Measurements from ENCODE around the gene RUNX1.

RUNX1 gene

GRCh38 chr21:34935452-34935851 is 113.7 kb downstream of the RUNX1 start:
- TF ChIP-seq CTCF (IDR thresholded peaks at IDR 0.05; ENCODE audit: control insufficient read depth, insufficient read depth, low read depth, low read length, missing control alignments), result no peak
- no peak for DNase-seq (ENCODE audit: low read depth)
- H3K4me3 ChIP-seq (ENCODE audit: control insufficient read depth, low read depth, low read length), result no peak overlapping the region

- no peak for DNase-seq (ENCODE audit: low read depth)
- H3K4me3 ChIP-seq (ENCODE audit: control insufficient read depth, low read depth, low read length), result no peak overlapping the region
- no peak for TF ChIP-seq CTCF (IDR thresholded peaks at IDR 0.05; ENCODE audit: control insufficient read depth, insufficient read depth, low read depth, low read length, missing control alignments)
Measured at GRCh38 chr21:34934350-34934749, 114.8 kb downstream of the RUNX1 start.

- DNase-seq (ENCODE audit: low read depth), result no peak
- H3K4me3 ChIP-seq (ENCODE audit: control insufficient read depth, low read depth, low read length), result no peak overlapping the region
- TF ChIP-seq CTCF (IDR thresholded peaks at IDR 0.05; ENCODE audit: control insufficient read depth, insufficient read depth, low read depth, low read length, missing control alignments), result no peak
Measured at GRCh38 chr21:34933609-34934335, 115.3 kb downstream of the RUNX1 start.

- DNase-seq (ENCODE audit: low read depth), result no peak
- no peak for TF ChIP-seq CTCF (IDR thresholded peaks at IDR 0.05; ENCODE audit: control insufficient read depth, insufficient read depth, low read depth, low read length, missing control alignments)
- H3K4me3 ChIP-seq (ENCODE audit: control insufficient read depth, low read depth, low read length), result no peak overlapping the region
Measured at GRCh38 chr21:34932233-34932632, 116.9 kb downstream of the RUNX1 start.

GRCh38 chr21:34930971-34931370 is 118.1 kb downstream of the RUNX1 start:
- TF ChIP-seq CTCF (IDR thresholded peaks at IDR 0.05; ENCODE audit: control insufficient read depth, insufficient read depth, low read depth, low read length, missing control alignments), result no peak
- DNase-seq (ENCODE audit: low read depth), result no peak
- H3K4me3 ChIP-seq (ENCODE audit: control insufficient read depth, low read depth, low read length), result no peak overlapping the region

- no peak overlapping the region for H3K4me3 ChIP-seq (ENCODE audit: control insufficient read depth, low read depth, low read length)
- no peak for DNase-seq (ENCODE audit: low read depth)
- TF ChIP-seq CTCF (IDR thresholded peaks at IDR 0.05; ENCODE audit: control insufficient read depth, insufficient read depth, low read depth, low read length, missing control alignments), result no peak
Measured at GRCh38 chr21:34928637-34929036, 120.5 kb downstream of the RUNX1 start.

Measured in AG09309 (cell line).